Heart right ventricle (tissue), 16 donors: ENCODE measurements around the gene ABCC8. TPM values are rescaled to one million over a fixed set of nuclear protein-coding genes. Genes with fewer than 3 reads are reported as not detected.

Experiments
- ATAC-seq, 8 donors: fragments of 200-7000 bp; cut with Tn5 transposase; one replicate each; pipeline ENCODE4 v1.9.1; 2020; ENCODE audit warnings: mild to moderate bottlenecking in 8 of 8, moderate library complexity in 8 of 8, moderate number of reproducible peaks in 1 of 8
- DNase-seq, 2 donors: peaks; one replicate each; pipeline ENCODE4 v3.0.0-alpha.2; 2020
- H3K27ac ChIP-seq, 10 donors: fragments of 200-600 bp; sonication (generic) in 2 of 10; one replicate each; pipeline versions ENCODE4 v1.5.0 to v1.8.0; 2020 to 2022; ENCODE audit warnings: mild to moderate bottlenecking in 3 of 10
- H3K27me3 ChIP-seq, 7 donors: fragments of 200-600 bp; one replicate each; pipeline ENCODE4 v1.8.0; 2021 to 2022; ENCODE audit warnings: mild to moderate bottlenecking in 2 of 7
- H3K36me3 ChIP-seq, 9 donors: fragments of 200-600 bp; sonication (generic) in 1 of 9; one replicate each; pipeline versions ENCODE4 v1.5.0 to v1.8.0; 2020 to 2022; ENCODE audit warnings: mild to moderate bottlenecking in 2 of 9
- H3K4me1 ChIP-seq, 9 donors: fragments of 200-600 bp; sonication (generic) in 1 of 9; one replicate each; pipeline versions ENCODE4 v1.5.0 to v1.8.0; 2020 to 2022; ENCODE audit warnings: mild to moderate bottlenecking in 4 of 9
- H3K4me3 ChIP-seq, 10 donors: fragments of 200-600 bp; sonication (generic) in 2 of 10; one replicate each; pipeline versions ENCODE4 v1.5.0 to v1.8.0; 2020 to 2022; ENCODE audit warnings: mild to moderate bottlenecking in 7 of 10, moderate library complexity in 2 of 10
- H3K9me3 ChIP-seq, 11 donors: fragments of 200-600 bp in 10 of 11; sonication (generic) in 2 of 11; one replicate each; pipeline versions ENCODE4 v1.5.0 to v1.8.0; 2013 to 2022; ENCODE audit warnings: mild to moderate bottlenecking in 2 of 11, control low read depth in 1 of 11, moderate library complexity in 1 of 11
- CTCF ChIP-seq, 9 donors: fragments of 200-600 bp; sonication (generic) in 2 of 9; IDR thresholded peaks; one replicate each; pipeline versions ENCODE4 v1.5.0 to v1.8.0; 2021 to 2022; ENCODE audit warnings: antibody characterized with exemption in 9 of 9, mild to moderate bottlenecking in 5 of 9, moderate library complexity in 1 of 9
- WGBS, 2 donors: extraction: QIAGEN DNeasy Blood & Tissue Kit; methylation state at CpG; one replicate each; pipeline ENCODE4 v1.1.7; 2013; ENCODE audit warnings: inconsistent platforms in 1 of 2; 5-methylcytosine and 5-hydroxymethylcytosine counted together
- intact Hi-C, 10 donors: fragments of 100-400 bp; cut with DNase I; formaldehyde crosslinking; loops; one replicate each; pipeline versions ENCODE4 v1.11.1 to v1.14.2; 2022
- polyA plus RNA-seq, 2 donors: library from polyadenylated mRNA; stranded (reverse); fragments of 200-250 nt; gene quantifications; one replicate each; pipeline ENCODE4 v1.2.3, GENCODE V29; 2013
- total RNA-seq, 10 donors: library from RNA; stranded (reverse); fragmentation: NEBNext Ultra II Directional in 3 of 10; extraction: Animal tissue kit (Norgen Biotek cat#: 25700) in 3 of 10; gene quantifications; one replicate each; pipeline versions ENCODE4 v1.2.1 to v1.2.4, GENCODE V29; 2021 to 2023
- donor health status: Arrhythmogenic right ventricular cardiomyopathy.
- donor health status: ischemic (EF 13 %, LVEDD 7.1; RV severe dilation, severe dysfunction).
- donor health status: healthy with polysubstance abuse.
- donor health status: DM: no; HTN: yes; CAD: no.
- donor health status: DM: no; HTN: no; CAD: no.
- donor health status: ischemic (EF 25% LVEDD 6.9; RV normal size, moderate dysfunction).
- donor health status: ischemic (EF 25% LVEDD 5.7; RV mildly dilated, moderate dysfunction).
- donor health status: healthy.
- donor health status: DM: yes; HTN: yes; CAD: no.
- donor health status: Ischemic cardiomyopathy.
- donor health status: ischemic (EF 35%, LVEDD 5.7; RV mildly dilated, moderate dysfunction).
- donor health status: nonischemic (EF 11% LVEDD 7.7; RV severe dilation, severe dysfunction).
- donor health status: DM: yes; HTN: yes; CAD: no.
- donor health status: PGD.
- donor health status: ischemic (EF 29% LVEDD 5.4; RV normal size, mild dysfunction).
- donor health status: nonischemic (EF 23%, LVEDD 6.1; RV moderate dilation, normal function).

The ABCC8 gene
- total and polyA plus RNA-seq, 12 donors, result 0.47 to 8.6 (median 4.9) TPM

- WGBS, 2 donors, result 92% methylated on average over 12 of the region's 12 CpGs
- Histone ChIP-seq H3K4me3 (no peak overlapping the region), H3K36me3 (no peaks in the 10 kb centered on the region), H3K27ac (no peak overlapping the region), H3K9me3 (no peaks in the 10 kb centered on the region), H3K27me3 (no peaks in the 10 kb centered on the region), H3K4me1 (peaks cover 0 to 5% (median 0%) of the 10 kb centered on the region in 9 donors)
- DNase-seq (no peak), ATAC-seq (no peak)
- intact Hi-C loops, result no loop called here
- TF ChIP-seq CTCF (IDR thresholded peaks at IDR 0.05), result no peak
Observed at GRCh38 chr11:17460406-17460805, 16.2 kb downstream of the ABCC8 start.

DNA sequence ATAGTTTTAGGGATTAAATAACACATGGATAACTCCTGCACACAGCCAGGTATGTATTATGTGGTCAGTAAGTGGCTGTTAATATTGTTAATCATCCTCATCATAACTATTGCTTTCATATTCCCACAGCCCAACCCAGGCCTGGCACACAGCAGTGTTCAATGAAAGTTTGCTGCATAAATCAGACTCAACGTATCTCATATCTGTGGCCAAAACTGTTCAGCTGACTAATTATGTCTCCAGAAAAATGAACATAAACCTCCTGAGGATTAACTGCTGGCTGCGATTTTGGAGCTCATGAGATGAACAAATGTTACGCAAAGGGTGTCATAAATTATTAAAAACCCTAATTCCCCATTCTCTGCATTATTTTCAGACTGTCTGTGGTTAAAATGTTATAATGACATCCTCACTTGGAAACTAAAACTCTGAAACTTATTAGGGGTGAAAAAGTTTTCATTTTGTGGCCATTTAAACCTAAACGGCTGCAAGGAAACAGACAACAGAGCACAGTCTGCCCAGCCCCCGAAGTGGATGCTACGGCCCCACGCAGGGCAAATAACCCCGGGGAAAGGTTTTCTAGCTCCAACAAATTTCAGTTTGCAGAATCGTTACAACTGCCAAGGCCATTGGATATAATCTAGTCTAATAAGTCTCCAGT lies 17.3 kb downstream of the ABCC8 start:
- peaks cover 0 to 5% (median 0%) of the 10 kb centered on the region in 9 donors for H3K4me1 ChIP-seq
- H3K27me3 ChIP-seq, result no peaks in the 10 kb centered on the region
- H3K27ac ChIP-seq, result no peak overlapping the region
- no peaks in the 10 kb centered on the region for H3K36me3 ChIP-seq
- no peaks in the 10 kb centered on the region for H3K9me3 ChIP-seq
- ATAC-seq (no peak), DNase-seq (no peak)
- WGBS, 2 donors, result 65 to 73% methylated on average over 9 of the region's 9 CpGs
- intact Hi-C loops, result no loop called here
- no peak overlapping the region for H3K4me3 ChIP-seq
- TF ChIP-seq CTCF (IDR thresholded peaks at IDR 0.05), result no peak

DNA sequence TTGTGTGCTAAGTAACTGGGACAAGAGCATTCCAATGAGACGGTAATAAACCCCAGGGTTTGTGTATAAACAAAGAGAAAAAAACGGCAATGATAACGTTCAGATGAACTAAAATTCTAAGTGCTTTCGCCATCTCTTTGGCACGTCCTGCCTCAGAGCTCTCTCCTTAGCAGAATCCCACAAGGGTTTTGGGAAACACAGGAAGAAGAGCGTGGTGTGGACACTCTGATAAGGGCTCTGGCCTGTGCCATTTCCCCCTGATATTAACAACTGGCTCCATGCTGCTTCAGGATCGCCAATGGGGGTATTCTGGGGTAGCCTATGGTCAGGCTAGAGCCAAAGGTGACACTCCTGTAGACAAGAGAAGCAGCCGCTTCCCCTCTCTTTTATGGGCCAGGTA lies 18.4 kb downstream of the ABCC8 start:
- no peak for DNase-seq
- Histone ChIP-seq H3K27ac (no peak overlapping the region), H3K4me1 (peaks cover 0 to 5% (median 0%) of the 10 kb centered on the region in 9 donors), H3K36me3 (no peaks in the 10 kb centered on the region), H3K9me3 (no peaks in the 10 kb centered on the region), H3K27me3 (no peaks in the 10 kb centered on the region), H3K4me3 (no peak overlapping the region)
- no peak for ATAC-seq
- no peak for TF ChIP-seq CTCF (IDR thresholded peaks at IDR 0.05)
- WGBS, 2 donors, result 50 to 51% methylated on average over 8 of the region's 8 CpGs
- intact Hi-C loops, result no loop called here

GRCh38 chr11:17457396-17458173 lies 19.1 kb downstream of the ABCC8 start:
- no peak for TF ChIP-seq CTCF (IDR thresholded peaks at IDR 0.05)
- Histone ChIP-seq H3K4me1 (peaks cover 0 to 5% (median 0%) of the 10 kb centered on the region in 9 donors), H3K4me3 (no peak overlapping the region), H3K9me3 (no peaks in the 10 kb centered on the region), H3K27ac (no peak overlapping the region), H3K36me3 (no peaks in the 10 kb centered on the region), H3K27me3 (no peaks in the 10 kb centered on the region)
- WGBS, 2 donors, result 46 to 56% methylated on average over 8 of the region's 8 CpGs
- intact Hi-C loops, result no loop called here
- no peak for ATAC-seq
- DNase-seq, result no peak
